HFFc6 (cell line): ENCODE results near the gene STXBP1. TPM values are rescaled to one million over a fixed set of nuclear protein-coding genes. Genes with fewer than 3 reads are reported as not detected.

Experiments
- DNase-seq: peaks from one replicate; pipeline ENCODE4 v3.0.0-alpha.2; 2018
- H3K27ac Mint-ChIP-seq: 2 replicates; pipeline ENCODE4 v1.8.0; 2020; ENCODE audit warnings: mild to moderate bottlenecking, mixed read lengths
- H3K27me3 Mint-ChIP-seq: 2 replicates; pipeline ENCODE4 v1.8.0; 2021; ENCODE audit warnings: mild to moderate bottlenecking, moderate library complexity, mixed read lengths; ENCODE audit not compliant: insufficient read depth
- H3K36me3 Mint-ChIP-seq: 2 replicates; pipeline ENCODE4 v1.8.0; 2021; ENCODE audit warnings: low read depth, mixed read lengths
- H3K4me1 Mint-ChIP-seq: 2 replicates; pipeline ENCODE4 v1.8.0; 2020; ENCODE audit warnings: low read depth, mixed read lengths
- H3K4me3 Mint-ChIP-seq: 2 replicates; pipeline ENCODE4 v1.8.0; 2020; ENCODE audit warnings: mild to moderate bottlenecking, moderate library complexity, mixed read lengths
- H3K9me3 Mint-ChIP-seq: 2 replicates; pipeline ENCODE4 v1.8.0; 2020; ENCODE audit warnings: mild to moderate bottlenecking, mixed read lengths
- total RNA-seq, 6 experiments: library from RNA; stranded (reverse); fragmentation: NEBNext Ultra II Directional; extraction: Animal tissue kit (Norgen Biotek cat#: 25700); gene quantifications; 2 replicates in 1 of 6; 3 replicates in 5 of 6; pipeline ENCODE4 v1.2.3, GENCODE V29; 2021
- TF ChIP-seq, protein P1 (sequence below): fragments of 200-600 bp; sonication (generic); IDR thresholded peaks from 2 replicates; pipeline ENCODE4 v1.5.0; 2021; ENCODE audit warnings: antibody characterized with exemption, mild to moderate bottlenecking

Gene STXBP1
- total RNA-seq, 6 experiments from 2014 or later = 61.9 to 90.7 (median 73.6) TPM

DNA sequence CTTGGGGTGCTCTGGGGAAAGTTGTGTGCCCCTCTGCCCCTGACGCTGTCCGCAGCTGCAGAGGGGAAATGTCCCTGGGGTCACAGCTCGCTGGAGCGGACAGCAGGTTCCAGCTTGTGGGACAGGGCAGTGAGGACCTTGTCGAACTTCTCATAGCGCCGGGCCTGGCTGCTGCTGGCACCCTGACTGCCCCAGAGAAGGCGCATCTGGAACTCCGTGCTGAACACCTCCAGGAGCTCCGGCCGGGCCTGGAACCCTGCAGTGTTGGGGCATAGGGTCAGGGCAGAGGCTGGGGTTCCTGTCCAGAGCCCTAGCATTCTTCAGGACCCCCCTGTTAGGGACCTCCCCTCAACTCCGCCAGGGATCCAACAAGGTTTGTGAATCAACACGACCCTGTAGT, 126.6 kb downstream of the STXBP1 start:
- Mint-ChIP-seq H3K36me3 (no peaks in the 10 kb centered on the region), H3K27ac (no peak overlapping the region), H3K27me3 (peaks cover 13% of the 10 kb centered on the region)

DNA sequence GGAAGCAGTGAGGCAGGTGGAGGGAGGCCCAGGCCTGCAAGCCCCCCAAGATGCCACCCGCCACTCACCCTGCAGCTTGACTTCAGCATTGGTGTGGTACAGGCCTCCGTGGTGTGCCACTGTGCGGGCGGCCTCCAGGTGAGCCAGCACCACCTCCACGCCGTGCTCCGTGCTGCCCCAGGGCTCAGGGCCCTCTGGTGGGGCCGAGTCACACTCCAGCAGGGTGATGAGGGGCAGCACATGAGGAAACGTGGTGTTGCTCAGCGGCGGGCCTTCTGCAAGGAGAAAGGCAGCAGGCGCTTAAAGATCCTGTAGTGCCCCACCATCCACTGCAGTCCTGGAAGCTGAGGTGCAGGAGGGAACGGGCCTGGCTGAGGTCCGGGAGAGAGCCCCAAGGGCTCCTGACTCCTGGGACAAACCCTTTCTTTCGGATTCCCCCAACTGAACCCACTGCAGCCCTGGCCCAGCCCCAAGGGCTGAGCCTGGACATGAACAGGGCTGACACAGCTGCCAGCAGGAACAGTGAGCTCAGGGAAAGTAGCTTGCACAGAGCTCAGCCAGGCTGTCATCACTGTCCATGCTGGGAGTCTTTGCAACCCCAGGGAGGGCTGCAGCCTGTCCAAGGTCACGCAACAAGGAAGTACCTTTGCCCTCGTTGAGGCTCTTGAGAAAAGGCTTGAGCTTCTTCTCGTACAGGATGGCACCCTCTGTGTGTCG, 127.7 kb downstream of the STXBP1 start:
- H3K9me3 Mint-ChIP-seq = no peaks in the 10 kb centered on the region
- H3K4me1 Mint-ChIP-seq = peaks cover 12% of the 10 kb centered on the region
- H3K27me3 Mint-ChIP-seq = peaks cover 13% of the 10 kb centered on the region
- no peaks in the 10 kb centered on the region for H3K36me3 Mint-ChIP-seq
- no peak overlapping the region for H3K4me3 Mint-ChIP-seq
- TF ChIP-seq, protein P1, sequence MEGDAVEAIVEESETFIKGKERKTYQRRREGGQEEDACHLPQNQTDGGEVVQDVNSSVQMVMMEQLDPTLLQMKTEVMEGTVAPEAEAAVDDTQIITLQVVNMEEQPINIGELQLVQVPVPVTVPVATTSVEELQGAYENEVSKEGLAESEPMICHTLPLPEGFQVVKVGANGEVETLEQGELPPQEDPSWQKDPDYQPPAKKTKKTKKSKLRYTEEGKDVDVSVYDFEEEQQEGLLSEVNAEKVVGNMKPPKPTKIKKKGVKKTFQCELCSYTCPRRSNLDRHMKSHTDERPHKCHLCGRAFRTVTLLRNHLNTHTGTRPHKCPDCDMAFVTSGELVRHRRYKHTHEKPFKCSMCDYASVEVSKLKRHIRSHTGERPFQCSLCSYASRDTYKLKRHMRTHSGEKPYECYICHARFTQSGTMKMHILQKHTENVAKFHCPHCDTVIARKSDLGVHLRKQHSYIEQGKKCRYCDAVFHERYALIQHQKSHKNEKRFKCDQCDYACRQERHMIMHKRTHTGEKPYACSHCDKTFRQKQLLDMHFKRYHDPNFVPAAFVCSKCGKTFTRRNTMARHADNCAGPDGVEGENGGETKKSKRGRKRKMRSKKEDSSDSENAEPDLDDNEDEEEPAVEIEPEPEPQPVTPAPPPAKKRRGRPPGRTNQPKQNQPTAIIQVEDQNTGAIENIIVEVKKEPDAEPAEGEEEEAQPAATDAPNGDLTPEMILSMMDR = no peak
- no peak overlapping the region for H3K27ac Mint-ChIP-seq
- no peak for DNase-seq

More for the DNA sequence above, 126.6 kb downstream of the STXBP1 start:
- no peak for DNase-seq
- H3K4me1 Mint-ChIP-seq = peaks cover 19% of the 10 kb centered on the region
- H3K4me3 Mint-ChIP-seq = no peak overlapping the region
- TF ChIP-seq, protein P1 = no peak
- no peaks in the 10 kb centered on the region for H3K9me3 Mint-ChIP-seq

DNA sequence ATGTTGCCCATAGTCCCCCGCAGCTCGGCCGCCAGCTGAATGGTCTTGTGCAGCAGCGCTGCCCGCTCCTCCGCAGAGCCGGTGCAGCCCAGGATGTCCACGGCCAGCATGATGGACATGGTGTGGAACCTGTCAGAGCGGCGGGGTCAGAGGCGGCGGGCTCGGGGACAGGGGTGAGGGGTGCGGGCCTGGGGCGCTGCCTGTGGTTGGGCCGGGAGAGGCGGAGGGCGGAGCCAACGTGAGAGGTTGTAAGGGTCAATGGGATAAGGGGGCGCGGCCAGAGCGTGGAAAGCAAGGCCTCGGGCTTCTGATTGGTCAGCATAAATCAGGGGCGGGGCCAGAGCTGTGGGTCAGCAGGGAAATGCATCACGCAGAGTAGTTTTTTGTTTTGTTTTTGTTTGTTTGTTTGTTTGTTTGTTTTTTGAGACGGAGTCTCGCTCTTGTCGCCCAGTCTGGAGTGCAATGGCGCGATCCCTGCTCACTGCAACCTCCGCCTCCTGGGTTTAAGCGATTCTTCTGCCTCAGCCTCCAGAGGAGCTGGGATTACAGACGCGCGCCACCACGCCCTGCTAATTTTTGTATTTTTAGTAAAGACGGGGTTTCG, 129.9 kb downstream of the STXBP1 start:
- H3K27ac Mint-ChIP-seq = peak overlapping the region; percentile 72
- peak; percentile 16 for DNase-seq
- TF ChIP-seq, protein P1 = no peak
- H3K27me3 Mint-ChIP-seq = peaks cover 29% of the 10 kb centered on the region
- H3K4me1 Mint-ChIP-seq = peaks cover 12% of the 10 kb centered on the region
- H3K36me3 Mint-ChIP-seq = no peaks in the 10 kb centered on the region
- no peaks in the 10 kb centered on the region for H3K9me3 Mint-ChIP-seq
- peak overlapping the region; percentile 83 for H3K4me3 Mint-ChIP-seq

Other genes with a start within 250 kb of the STXBP1 start
- gene SLC2A8, start 215.1 kb upstream of the STXBP1 start, total RNA-seq = 10 to 100 TPM; 11.5 to 13.6 (median 12.5) TPM
- 1 to 10 TPM; 6.7 to 8.5 (median 7.6) TPM for gene ZNF79, start 187.9 kb upstream of the STXBP1 start, total RNA-seq
- 1,000 to 10,000 TPM in 4 of 6 experiments, 100 to 1,000 TPM in 2; 953 to 1,196 (median 1,072) TPM for gene RPL12, start 160.9 kb upstream of the STXBP1 start, total RNA-seq
- 10 to 100 TPM; 12.1 to 15.9 (median 13.4) TPM for gene LRSAM1, start 160.8 kb upstream of the STXBP1 start, total RNA-seq
- under 1 TPM in 2 of 6 experiments, not detected in 4; 0.07 to 0.08 TPM for gene CFAP157, start 94.7 kb downstream of the STXBP1 start, total RNA-seq
- 10 to 100 TPM; 21.0 to 22.1 (median 21.5) TPM for gene PTRH1, start 103.4 kb downstream of the STXBP1 start, total RNA-seq
- gene TTC16, start 103.8 kb downstream of the STXBP1 start, total RNA-seq = not detected
- gene TOR2A, start 123.0 kb downstream of the STXBP1 start, total RNA-seq = 1 to 10 TPM; 6.6 to 8.3 (median 8.1) TPM
- gene SH2D3C, start 166.4 kb downstream of the STXBP1 start, total RNA-seq = not detected
- 10 to 100 TPM; 52.0 to 61.3 (median 56.2) TPM for gene CDK9, start 173.8 kb downstream of the STXBP1 start, total RNA-seq
- gene FPGS, start 190.6 kb downstream of the STXBP1 start, total RNA-seq = 10 to 100 TPM; 51.9 to 69.2 (median 62.7) TPM
- gene ENG, start 242.4 kb downstream of the STXBP1 start, total RNA-seq = 100 to 1,000 TPM; 205 to 249 (median 227) TPM